Measurements from ENCODE around the gene LOXL4.

LOXL4 gene

DNA sequence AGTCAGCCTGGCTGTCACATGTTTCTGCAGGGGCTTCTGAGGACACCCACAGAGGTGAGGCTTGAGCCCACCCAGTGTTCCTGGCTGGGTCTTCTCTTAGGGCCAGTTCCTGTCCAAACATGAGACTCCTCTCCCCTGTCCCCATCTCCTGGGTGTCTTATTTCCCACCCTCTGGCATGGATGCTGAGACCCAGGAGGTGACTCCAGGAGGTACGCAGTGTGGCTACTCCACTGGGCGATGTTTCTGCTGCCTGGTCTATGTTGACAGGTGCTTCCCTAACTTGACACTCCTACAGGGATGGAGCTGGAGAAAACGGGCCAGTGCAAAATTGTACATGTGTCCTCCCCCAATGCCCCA is 26.3 kb upstream of the LOXL4 start:
- no peak for DNase-seq

DNA sequence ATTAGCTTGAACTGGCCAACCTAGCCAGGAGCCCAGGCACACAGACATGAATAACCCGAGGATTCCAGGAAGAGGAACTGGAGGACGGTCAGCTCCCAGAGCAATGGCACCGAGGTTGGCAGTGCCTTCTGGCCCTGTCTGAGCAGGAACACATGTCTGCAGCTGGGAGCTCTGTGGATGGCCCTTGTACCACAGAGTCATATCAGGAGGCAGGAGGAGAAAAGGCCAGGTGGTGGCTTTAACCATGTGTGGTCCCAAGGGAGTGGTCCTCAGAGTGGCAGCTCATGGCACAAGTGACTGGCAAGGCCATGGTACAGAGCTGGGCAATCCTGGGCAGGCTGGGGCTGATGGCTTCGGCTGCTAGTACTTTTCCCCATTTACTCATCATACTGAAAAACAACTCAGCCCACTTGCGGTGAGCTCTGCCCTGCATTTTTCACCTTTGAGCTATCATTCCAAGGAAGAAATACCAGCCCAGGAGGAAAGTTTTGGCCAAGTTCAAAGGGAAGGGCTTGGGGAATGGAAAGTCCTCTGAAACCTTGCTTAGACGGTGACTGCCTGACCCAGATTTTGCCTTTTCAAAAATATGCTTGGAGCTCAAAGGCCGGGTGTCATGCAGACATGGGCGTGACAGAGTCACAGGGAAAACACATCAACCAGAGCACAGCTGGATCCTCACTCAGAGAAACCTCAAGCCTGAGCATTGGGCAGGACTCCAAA is 25.7 kb upstream of the LOXL4 start:
- no peak for DNase-seq

DNA sequence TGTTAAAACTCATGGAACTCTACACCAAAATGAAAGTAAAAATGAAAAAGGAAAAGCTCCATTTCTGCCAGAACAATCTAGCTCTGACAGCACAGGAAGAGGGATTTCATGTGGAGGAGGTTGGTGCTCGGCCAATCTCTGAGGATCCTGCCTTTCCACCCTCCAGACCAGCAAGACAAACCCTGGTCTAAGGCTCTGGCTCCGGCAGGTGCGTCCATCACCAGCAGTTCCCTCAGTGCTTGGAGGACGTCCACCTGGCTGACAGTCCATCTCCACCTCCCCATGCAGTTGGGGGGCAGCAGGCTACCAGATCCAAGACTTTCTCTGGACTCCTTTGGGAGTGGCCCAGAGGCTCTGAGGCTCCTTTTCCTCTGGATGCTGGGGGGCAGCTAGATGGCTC is 25.0 kb upstream of the LOXL4 start:
- no peak for DNase-seq

DNA sequence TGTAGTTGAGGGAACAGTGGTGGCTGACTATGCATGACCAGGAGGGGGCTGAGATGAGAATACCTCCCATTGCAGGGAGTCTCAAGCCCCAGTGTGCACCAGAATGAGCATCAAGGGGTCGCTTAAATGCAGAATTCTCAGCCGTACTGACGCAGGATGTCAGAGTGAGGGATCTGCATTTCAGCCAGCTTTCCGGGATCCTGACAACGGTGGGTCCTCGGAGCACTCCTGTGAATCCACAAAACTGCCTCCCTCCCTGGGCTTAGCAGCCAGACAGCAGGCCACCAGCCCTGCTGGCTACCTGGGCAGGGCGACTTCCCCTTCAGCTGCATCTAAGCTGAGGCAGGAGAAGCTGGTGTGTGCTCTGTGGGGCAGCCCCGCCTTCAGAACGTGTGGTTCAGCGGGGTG is 21.8 kb upstream of the LOXL4 start:
- no peak for DNase-seq

DNA sequence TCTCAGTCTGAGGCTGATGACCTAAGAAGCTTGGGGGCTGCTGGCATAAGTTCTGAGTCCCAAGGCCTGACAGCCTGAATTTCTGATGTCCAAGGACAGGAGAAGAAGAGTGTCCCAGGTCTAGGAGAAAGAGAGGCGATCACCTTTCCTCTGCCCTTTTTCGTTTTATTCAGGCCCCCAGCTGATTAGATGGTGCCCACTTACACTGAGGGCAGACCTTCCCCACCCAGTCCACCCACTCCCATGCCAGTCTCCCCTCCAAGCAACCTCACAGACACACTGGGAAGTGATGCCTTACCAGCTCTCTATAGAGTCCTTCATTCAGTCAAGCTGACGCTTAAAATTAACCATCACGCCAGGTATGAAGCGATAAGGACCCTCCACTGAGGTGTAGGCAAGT is 19.3 kb upstream of the LOXL4 start:
- no peak for DNase-seq

DNA sequence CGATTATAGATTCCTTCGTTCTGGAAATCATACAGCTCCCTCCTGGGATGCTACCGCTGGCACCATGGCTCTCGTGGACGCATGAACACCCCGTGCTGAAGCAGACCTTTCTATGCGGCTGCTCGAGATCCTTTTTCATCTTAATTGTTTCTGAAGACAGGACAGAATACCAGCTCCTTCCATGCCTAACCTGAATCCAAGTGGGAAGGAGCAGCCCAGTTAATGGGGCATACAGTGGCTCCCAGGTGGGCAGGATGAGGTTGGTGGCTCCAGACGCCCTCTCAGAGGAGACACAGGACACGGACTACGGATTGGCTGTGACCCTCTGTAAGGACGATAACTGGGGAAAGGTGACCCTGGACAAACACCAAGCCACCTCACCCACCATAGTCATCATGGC is 18.4 kb upstream of the LOXL4 start:
- no peak for DNase-seq

DNA sequence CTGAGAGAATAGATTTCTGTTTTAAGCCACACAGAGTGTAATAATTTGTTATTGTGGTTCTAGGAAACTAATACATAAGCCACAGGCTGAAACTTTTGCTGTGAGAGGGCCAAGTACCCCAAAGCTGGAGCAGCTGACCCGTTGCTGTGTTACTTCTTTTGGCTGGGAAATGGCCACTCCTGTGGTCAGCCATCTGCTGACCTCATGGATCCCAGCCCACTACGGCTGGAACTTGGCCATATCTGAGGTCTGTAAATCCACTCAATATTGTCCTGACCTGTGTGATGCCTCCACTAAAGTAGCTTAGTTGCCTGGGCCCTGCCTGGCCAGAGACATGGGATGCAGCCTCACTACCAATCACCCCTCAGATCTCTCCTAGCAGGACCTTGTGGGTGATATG is 17.4 kb upstream of the LOXL4 start:
- DNase-seq: no peak

DNA sequence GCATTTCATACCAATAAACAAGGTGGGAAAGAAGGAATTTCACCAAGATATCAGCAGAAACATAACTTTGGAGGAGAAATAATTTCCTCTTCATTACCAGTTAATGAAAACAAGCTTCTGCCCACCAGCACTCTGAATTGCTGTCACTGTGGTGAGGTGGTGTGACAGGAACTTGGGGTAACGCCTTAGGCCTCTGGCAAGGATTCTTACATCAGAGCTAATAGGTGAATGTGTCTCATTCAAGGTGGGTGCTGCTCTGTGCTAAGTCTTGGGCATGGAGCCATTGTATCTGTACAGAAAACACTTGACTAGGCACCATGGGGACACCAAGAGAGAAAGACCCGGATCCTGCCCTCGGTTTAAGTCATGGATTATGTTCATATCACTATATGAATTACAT is 8.3 kb upstream of the LOXL4 start:
- no peak for DNase-seq

DNA sequence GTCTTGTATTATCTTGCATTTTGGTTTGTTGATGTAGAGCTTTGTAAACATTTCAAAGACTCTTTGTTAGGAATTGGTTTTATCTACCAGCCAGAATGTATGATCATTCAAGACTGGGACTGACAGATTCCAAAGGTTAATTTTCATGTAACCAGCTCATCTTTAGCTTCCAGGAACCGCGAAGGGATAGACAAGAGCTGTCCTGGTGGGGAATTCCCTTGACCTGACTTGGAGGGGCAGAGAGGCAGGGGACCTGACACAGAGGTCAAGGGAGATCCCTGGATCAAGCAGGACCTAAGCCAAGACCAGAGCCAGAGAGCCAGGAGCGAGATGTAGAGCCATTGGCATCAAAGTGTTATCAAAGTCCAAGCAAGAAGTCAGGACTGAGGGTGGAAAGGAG is 6.6 kb upstream of the LOXL4 start:
- DNase-seq: no peak

DNA sequence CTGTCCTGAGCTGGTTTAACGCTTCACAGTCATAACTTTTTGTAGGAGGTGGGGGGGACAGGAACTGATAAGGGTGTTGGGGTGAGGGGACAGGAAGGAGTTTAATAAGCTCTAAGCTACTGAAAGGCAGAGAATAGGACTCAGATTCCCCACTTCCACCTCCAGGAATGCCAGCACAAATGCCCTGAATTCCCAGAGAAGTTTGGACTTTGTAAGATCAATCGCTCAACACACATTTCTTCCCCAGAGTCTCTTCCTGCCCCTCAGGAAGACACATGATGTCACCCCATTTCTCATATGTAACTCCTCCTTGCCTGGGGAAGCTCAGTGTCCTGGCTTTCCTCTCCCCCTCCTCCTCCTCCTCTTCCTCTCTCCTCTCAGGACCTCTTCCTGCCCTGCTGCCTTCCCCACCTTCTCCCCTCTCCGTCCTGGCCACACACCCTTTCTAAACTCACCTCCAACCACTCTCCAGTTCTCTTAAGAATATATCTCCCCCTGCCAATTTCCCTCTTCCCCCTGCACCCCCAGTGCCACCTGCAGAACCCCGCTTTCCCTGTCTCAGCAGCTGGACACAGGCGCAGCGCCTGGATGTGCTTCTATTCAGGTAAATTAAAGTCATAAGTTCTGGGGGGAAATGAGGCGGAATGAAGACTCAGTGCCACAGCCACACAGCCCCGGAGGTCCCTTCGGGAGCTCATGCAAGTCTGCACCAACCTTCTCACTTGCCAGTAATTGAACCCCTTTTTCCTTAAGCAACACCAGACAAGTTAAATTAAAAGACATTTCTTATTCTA is 5.3 kb upstream of the LOXL4 start:
- DNase-seq: no peak

DNA sequence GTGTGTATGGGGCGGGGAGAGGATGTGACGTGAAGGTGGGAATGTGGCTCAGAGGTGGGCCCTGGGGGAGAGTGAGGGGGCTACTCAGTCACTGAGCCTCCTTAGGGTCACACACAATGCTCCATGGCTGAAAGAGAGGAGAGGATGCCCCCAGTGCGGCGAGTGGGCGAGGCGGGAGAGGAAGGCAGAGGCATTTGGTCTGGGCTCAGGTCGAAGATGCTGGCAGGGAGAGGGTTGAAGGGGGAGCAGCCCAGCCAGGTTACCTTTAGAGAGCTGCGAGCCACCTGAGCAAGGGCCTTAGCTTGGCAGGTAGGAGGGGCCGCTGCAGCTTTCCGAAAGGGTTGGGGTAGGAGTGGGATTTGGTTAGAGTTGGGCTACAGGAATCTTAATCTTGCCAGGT is 4.7 kb upstream of the LOXL4 start:
- no peak for DNase-seq

DNA sequence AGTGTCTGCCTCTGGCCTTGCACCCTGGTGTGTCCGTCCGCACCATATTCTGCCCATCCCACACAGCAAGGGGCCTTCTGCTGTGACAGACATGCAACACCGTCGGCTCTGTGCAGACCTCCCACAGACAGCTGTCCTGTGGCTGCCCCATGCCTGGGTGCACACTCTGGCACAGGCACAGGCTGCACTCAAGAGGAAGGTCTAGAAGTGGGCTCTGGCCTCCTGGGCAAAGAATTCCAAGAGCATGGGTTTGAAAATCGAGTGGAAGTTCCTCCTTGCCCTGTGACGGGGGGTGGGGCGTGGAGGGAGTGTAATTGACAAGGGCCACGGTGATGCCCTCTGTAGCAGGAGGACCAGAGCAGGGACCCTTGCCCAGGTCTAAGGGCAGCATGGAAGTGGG is 4.3 kb upstream of the LOXL4 start:
- no peak for DNase-seq

DNA sequence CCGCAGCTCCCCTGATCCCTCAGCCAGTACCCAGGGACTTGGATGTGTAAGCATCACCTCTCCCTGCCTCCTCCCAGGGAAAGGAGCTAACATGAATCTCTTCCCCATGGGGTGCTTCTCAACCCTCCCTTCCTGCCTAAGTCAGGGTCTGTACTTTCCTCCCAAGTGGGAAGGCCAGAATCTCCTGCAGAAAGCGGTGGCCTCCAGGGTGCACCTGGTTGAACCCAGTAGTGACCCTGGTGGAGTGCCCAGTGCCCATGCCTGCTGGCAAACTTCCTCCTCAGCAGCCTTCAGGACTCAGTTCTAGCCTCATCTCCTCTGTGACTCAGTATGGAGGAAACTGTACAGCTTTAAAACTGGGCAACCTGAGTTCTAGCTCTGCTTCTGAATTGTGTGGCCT is 2.8 kb upstream of the LOXL4 start:
- no peak for DNase-seq

DNA sequence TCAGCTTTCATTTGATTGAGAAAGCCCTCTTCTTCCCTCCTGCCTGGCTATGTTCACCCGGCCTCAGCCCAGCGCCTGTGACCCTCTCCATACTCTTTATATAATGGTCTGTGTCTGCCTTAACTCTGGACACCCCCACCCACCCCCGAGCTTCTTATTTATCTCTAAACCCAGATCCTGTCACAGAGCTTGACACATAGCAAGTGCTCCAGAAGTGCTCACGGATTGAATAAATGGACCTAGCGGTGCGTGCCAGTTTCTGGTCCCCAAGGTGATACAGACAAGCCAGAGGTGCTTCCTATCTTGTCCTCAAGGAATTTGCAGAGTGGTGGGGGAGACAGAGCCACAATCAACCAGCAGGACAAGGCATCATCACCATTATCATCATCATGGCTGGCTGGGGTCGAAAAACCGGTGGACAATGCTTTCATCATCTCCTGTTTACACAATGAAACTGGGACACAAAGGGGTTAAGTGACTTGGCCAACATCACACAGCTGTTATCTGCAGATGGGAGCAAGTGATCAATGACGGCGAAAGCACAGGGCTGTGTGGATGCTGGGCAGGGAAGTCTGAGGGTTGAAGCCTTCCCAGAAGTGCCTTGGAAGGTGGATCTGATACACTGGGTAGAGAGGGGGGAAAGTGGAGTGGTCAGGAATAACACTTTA is 2.2 kb upstream of the LOXL4 start:
- DNase-seq: no peak

DNA sequence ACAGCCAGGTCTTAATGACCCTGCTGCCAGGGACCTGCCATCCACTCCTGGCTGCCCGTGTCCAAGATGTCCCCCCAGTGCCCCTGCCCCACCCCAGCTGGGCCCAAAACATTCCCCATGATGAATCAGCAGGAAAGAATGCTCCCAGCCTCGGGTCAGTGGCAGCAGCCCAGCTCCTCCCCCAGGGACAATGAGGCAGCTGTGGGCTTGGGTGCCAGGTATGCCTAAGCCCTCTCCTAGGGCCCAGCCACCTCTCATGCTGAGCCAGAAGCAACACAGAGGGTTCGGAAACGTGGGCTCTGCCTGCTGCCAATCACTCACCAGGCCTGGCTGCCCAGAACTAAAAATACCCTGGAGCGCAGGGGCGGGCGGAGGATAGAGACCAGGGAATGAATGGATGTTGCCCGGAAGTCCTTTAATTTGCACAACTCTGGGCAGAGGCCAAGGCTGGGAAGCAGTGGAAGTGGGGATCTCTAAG is 1.5 kb upstream of the LOXL4 start:
- DNase-seq: no peak

DNA sequence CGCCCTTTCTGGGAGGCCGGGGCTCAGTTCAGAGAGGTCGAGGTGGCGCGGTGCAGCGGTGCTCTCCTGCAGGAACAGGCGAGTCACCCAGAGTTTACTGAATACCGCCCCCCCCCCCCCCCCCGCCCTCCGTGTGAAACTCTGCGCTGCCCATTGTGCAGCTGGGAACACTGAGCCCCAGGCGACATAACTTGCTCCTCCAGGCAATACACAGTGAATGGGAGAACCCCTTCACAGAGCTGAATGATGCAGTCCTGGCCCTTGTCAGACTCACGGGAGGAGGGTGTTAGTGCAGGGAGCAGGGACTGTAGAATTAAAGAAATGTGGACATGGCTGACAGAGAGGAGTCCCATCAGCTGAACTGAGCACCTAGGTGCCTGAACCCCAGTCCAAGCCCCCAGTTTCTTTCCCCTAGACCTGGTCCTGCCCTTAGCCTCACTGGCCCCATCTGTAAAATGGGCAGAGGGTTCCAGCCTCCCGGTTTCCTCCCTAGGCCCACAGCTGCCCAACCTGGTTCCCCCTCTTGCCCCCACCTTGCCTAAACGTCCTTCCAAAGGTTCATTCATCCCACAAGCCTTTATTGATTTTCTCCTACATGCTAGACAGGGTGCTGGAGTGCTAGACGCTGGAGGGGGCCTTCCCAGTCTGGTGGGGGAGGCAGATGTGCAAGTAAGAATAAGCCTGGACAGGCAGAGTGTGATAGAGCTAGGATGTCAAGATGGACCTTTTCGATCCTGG is 869 bp upstream of the LOXL4 start:
- DNase-seq: no peak

DNA sequence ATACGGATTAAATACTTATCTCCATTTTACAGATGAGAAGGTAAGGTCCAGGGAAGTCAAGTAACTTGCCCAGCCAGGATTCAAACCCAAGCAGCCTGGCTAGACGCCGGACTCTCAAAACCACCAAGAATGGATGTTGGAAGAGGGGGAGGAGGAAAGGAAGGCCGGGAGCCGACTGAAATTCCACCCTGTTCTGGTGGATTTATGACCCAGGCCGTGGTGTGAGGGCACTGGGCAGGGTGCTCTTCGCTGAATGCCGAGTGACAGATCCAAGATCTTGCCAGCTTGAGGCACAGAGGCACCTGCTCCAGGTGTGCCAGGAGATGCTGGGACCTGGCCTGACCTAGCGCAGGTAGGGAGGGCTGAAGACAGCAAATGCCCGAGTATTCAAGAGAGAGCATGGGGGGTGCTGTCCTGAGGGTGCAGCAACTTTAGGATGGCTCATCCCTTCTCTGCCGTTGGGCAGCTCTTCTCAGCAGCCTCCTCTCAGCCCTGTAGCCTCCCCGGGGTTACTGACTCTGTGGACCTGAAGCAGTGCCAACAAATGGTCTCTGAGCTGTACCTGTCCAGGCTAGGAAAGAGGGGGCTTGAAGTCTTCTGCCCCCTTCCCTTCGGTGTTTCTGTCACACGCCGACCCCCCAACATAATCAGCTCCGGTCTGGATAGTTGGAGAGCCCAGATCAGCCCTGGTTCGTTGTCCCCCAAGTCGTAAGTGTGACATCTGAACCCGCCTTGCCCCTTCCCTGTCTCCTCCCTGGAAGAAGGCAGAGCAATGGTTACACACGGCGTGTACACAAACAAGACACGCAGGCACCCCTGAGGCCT is 713 bp downstream of the LOXL4 start:
- no peak for DNase-seq

DNA sequence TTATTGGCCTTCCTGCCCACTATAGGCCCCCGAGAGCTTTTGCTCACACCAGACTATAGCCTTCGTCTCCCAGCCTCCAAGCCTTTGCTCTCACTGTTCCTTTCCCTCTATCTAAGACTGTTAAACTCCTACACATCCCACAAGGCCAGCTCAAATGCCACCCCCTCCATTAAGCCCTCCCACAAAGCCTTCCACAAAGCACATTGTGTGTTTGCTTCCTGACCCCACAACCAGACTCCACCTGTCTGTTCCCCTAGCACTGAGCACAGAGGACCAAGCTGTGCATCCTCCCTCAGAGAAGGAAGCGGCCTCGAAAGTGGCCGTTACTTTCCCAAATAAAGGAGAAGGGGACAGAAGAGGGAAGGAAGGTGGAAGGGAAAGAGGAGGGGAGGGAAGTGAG is 1.3 kb downstream of the LOXL4 start:
- DNase-seq: no peak

DNA sequence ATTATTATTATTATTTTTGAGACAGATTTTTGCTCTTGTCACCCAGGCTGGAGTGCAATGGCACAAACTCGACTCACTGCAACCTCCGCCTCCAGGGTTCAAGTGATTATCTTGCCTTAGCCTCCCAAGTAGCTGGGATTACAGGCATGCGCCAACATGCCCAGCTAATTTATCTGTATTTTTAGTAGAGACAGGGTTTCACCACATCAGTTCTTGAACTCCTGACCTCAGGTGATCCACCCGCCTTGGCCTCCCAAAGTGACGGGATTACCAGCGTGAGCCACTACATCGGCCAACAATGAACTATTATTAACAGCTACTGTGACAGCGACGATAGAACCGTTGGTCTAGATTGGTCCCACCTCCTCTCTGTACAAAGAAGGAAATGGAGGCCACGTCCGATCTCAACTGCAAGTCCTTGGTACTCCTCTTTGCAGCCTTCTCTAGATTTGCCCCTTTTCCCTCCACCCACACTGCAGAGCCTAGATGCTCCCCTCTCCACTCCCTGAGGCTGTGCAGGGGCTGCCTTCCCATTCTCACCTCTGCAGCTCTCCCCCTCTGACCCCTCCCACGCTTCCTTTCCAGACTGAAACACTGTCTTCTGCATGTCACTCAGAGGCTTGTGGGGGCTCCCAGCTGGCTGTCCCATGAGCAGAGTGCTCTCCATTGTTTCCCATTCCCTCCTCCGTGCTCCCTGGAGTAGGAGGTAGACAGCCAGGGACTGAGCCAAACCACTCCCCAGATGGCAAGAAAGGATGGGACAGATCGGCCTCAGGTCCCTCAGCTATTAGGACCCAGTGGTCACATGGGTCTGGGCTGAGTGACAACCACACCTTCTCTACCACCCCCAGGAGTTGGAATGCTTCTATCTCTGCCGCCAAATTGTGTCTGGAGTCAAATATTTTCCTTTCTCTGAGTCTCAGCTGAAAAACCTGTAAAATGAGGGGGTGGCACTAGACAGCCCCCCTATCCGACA is 2.3 kb downstream of the LOXL4 start:
- DNase-seq: no peak

DNA sequence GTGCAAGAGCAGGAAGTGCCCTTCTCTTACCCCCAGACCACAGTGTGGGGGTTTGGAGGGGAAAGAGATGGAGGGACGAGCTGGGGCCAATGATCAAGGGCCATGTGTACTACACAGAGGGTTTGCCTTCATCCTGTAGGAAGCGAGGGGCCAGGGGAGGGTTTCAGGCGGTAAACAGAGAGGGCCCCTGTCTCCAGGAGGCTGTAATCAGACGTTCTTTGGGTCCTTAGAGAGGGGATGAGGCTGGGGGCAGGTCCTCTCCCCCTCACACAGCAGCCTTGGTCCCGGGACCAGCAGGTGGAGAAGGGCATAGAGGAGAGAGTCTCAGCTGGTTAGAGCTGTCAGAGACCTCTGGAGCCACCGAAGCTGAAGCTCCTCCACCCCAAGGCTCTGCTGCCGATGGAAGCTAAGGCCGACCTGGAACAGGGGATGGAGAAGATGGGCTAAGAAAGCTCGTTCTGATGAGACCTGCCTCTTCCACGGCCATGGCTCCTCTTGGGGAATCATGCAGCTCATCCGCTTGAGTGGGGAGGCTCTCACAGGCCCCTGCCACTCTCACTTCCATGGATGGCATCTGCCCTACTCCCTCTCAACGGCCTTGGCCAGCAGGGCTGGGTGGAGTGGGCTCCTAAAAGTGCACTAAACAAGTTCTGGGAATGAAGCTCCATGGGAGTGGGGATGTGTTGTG is 3.5 kb downstream of the LOXL4 start:
- DNase-seq: no peak

DNA sequence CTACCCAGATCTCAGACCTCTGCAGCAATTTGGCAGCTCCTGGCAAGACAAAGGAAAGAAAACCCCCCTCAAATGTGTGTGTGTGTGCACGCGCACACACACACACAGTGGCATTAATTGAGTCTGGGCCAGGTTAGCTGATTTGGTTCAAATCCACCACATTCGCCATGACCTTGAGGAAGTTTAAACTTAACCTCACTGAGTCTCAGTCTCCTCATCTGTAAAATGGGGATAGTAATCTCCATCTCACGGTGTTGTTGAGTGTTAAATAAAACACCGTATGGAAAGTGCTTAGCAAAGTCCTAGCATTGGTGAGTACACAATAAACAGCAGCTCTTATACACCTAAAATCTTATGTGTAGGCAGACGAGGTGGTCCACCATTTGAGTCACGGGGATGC is 4.9 kb downstream of the LOXL4 start:
- no peak for DNase-seq
